Fibroblast of lung (primary cell): ENCODE measurements around the gene GRIA1. TPM values are rescaled to one million over a fixed set of nuclear protein-coding genes. Genes with fewer than 3 reads are reported as not detected.

ENCODE experiments used
- DNase-seq, 2 donors: peaks; one replicate each; pipeline versions ENCODE4 v3.0.0 to v3.0.0-alpha.2; 2010; ENCODE audit warnings: low read depth in 2 of 2
- H2AFZ ChIP-seq: 2 replicates; pipeline ENCODE4 v1.5.1; 2012; ENCODE audit warnings: low read length, control low read depth, inconsistent platforms
- H3K27ac ChIP-seq: 2 replicates; pipeline ENCODE4 v1.5.1; 2011; ENCODE audit warnings: low read length, control low read depth; ENCODE audit not compliant: insufficient read depth
- H3K27me3 ChIP-seq: 2 replicates; pipeline ENCODE4 v1.5.1; 2011; ENCODE audit warnings: mild to moderate bottlenecking, low read length; ENCODE audit not compliant: control insufficient read depth, insufficient read depth
- H3K36me3 ChIP-seq: 2 replicates; pipeline ENCODE4 v1.5.1; 2011; ENCODE audit warnings: low read length; ENCODE audit not compliant: control insufficient read depth, insufficient read depth
- H3K4me1 ChIP-seq: 2 replicates; pipeline ENCODE4 v1.5.1; 2011; ENCODE audit warnings: low read length; ENCODE audit not compliant: control insufficient read depth, insufficient read depth; ENCODE audit errors: extremely low read depth
- H3K4me2 ChIP-seq: 2 replicates; pipeline ENCODE4 v1.5.1; 2011; ENCODE audit warnings: low read length, control low read depth; ENCODE audit not compliant: insufficient read depth; ENCODE audit errors: extremely low read depth
- H3K4me3 ChIP-seq, 4 experiments: fragments of 200-600 bp in 1 of 4; sonication (generic) in 1 of 4; replicated peaks in 1 of 4; 2 replicates each; pipeline ENCODE4 v1.5.1; 2011 to 2016; ENCODE audit warnings: low read length in 4 of 4, low read depth in 3 of 4, mild to moderate bottlenecking in 3 of 4, control low read depth in 2 of 4, inconsistent platforms in 1 of 4, mixed read lengths in 1 of 4; ENCODE audit not compliant: insufficient read depth in 1 of 4; ENCODE audit errors: control extremely low read depth in 1 of 4
- H3K79me2 ChIP-seq: 2 replicates; pipeline ENCODE4 v1.5.1; 2012; ENCODE audit warnings: mild to moderate bottlenecking, low read length, inconsistent platforms; ENCODE audit not compliant: control insufficient read depth, insufficient read depth
- H3K9ac ChIP-seq: 2 replicates; pipeline ENCODE4 v1.5.1; 2011; ENCODE audit warnings: mild to moderate bottlenecking, low read length, control low read depth; ENCODE audit not compliant: insufficient read depth
- H3K9me3 ChIP-seq: 2 replicates; pipeline ENCODE4 v1.5.1; 2012; ENCODE audit warnings: low read depth, low read length; ENCODE audit not compliant: control insufficient read depth, insufficient read depth
- H4K20me1 ChIP-seq: 2 replicates; pipeline ENCODE4 v1.5.1; 2011; ENCODE audit warnings: low read length; ENCODE audit not compliant: control insufficient read depth, insufficient read depth; ENCODE audit errors: extremely low read depth
- CTCF ChIP-seq, 2 donors: IDR thresholded peaks in 1 of 2; conservative IDR thresholded peaks in 1 of 2; 1 replicate in 1 of 2; 2 replicates in 1 of 2; pipeline ENCODE4 v1.5.1; 2011 to 2012; ENCODE audit warnings: low read length in 2 of 2, control low read depth in 1 of 2, inconsistent platforms in 1 of 2, low read depth in 1 of 2, mild to moderate bottlenecking in 1 of 2
- EZH2 ChIP-seq: IDR thresholded peaks from 2 replicates; pipeline ENCODE4 v1.5.1; 2012; ENCODE audit warnings: low read length, control low read depth, mild to moderate bottlenecking; ENCODE audit errors: missing control alignments
- polyA plus RNA-seq, 2 donors: library from polyadenylated mRNA; depleted of rRNA in 1 of 2; stranded (reverse) in 1 of 2; unstranded in 1 of 2; fragments of >200 nt; gene quantifications; 2 replicates each; pipeline ENCODE4 v1.2.1, GENCODE V29; 2011 to 2012; ENCODE audit warnings: missing spikeins in 1 of 2
- total RNA-seq: library from RNA; depleted of rRNA; stranded (reverse); fragments of >200 nt; gene quantifications from 2 replicates; pipeline ENCODE4 v1.2.1, GENCODE V29; 2014

GRIA1 gene
- total and polyA plus RNA-seq, 2 donors (not counting 1 experiment from before 2014, with no cell fraction given): 2.0 to 4.5 TPM

DNA sequence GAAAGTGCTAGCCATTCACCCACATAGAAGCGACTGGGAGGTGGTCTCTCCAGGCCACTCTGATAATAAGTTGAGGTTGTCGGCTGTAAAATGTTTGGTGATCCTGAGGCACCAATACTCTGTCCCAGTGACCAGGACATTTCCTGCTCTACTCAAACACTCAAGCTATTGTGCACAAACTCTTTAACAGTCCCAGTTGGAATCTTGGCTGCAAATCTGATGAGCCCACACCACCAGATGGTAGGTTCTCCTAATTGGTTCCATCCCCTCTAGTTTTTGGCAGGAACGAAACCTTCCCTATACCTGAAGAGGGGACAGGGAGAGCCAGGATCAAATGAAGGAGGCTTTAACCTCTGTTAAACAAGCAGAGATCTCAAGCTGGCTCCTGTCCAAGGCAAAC is 14.3 kb downstream of the GRIA1 start:
- DNase-seq: no peak

DNA sequence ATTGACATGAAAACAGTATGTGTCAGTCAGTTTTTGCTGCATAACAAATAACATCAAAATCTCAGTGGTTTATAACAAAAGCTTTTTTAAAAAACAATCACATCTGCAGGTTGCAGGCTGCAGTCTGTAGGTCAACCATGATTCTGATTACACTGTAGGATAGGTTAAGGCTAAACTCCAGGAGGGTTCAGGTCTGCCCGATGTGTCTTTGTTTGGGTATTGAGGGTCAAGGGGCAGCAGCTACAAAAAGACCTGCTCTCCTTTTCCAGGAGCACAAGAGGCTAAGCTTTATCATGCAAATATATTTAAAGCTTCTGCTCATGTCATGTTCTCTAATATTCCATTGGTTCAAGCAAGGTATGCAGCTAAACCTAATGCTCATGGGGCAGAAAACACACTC is 18.2 kb downstream of the GRIA1 start:
- Histone ChIP-seq H3K36me3 (no peaks in the 10 kb centered on the region), H3K9me3 (no peaks in the 10 kb centered on the region), H4K20me1 (no peaks in the 10 kb centered on the region), H3K27ac (no peak overlapping the region), H3K27me3 (no peaks in the 10 kb centered on the region), H3K4me2 (no peak overlapping the region), H3K9ac (no peak overlapping the region), H3K4me1 (no peaks in the 10 kb centered on the region), H2AFZ (no peak overlapping the region), H3K4me3 (no peak overlapping the region), H3K79me2 (no peaks in the 10 kb centered on the region)
- DNase-seq: no peak
- TF ChIP-seq EZH2: no peak
- no peak for TF ChIP-seq CTCF (conservative IDR thresholded peaks at IDR 0.05 in 1 of 2, IDR thresholded peaks at IDR 0.05 in 1 of 2; ENCODE audit: low read depth in 1 of 2, low read length in 2 of 2)

More for the DNA sequence above, 14.3 kb downstream of the GRIA1 start:
- H2AFZ ChIP-seq: no peak overlapping the region
- H4K20me1 ChIP-seq: no peaks in the 10 kb centered on the region
- H3K36me3 ChIP-seq: no peaks in the 10 kb centered on the region
- no peak overlapping the region for H3K4me3 ChIP-seq
- H3K9me3 ChIP-seq: no peaks in the 10 kb centered on the region
- no peaks in the 10 kb centered on the region for H3K79me2 ChIP-seq
- no peaks in the 10 kb centered on the region for H3K4me1 ChIP-seq
- H3K9ac ChIP-seq: no peak overlapping the region
- no peaks in the 10 kb centered on the region for H3K27me3 ChIP-seq
- TF ChIP-seq EZH2 (no peak), CTCF (conservative IDR thresholded peaks at IDR 0.05 in 1 of 2, IDR thresholded peaks at IDR 0.05 in 1 of 2; ENCODE audit: low read depth in 1 of 2, low read length in 2 of 2) (no peak)
- H3K4me2 ChIP-seq: no peak overlapping the region
- no peak overlapping the region for H3K27ac ChIP-seq

- no peaks in the 10 kb centered on the region for H3K79me2 ChIP-seq
- no peaks in the 10 kb centered on the region for H3K36me3 ChIP-seq
- H4K20me1 ChIP-seq: no peaks in the 10 kb centered on the region
- no peaks in the 10 kb centered on the region for H3K4me1 ChIP-seq
- no peaks in the 10 kb centered on the region for H3K27me3 ChIP-seq
- no peak overlapping the region for H3K4me3 ChIP-seq
- no peak overlapping the region for H3K4me2 ChIP-seq
- TF ChIP-seq EZH2 (no peak), CTCF (conservative IDR thresholded peaks at IDR 0.05 in 1 of 2, IDR thresholded peaks at IDR 0.05 in 1 of 2; ENCODE audit: low read depth in 1 of 2, low read length in 2 of 2) (no peak)
- H3K27ac ChIP-seq: no peak overlapping the region
- no peak overlapping the region for H3K9ac ChIP-seq
- no peaks in the 10 kb centered on the region for H3K9me3 ChIP-seq
- H2AFZ ChIP-seq: no peak overlapping the region
- DNase-seq: no peak
These were observed 21.2 kb downstream of the GRIA1 start for GRCh38 chr5:153511622-153512021.
